LNCaP clone FGC (cell line): ENCODE measurements around the gene TNFAIP3.

Experiments used
- DNase-seq: peaks from one replicate; pipeline ENCODE4 v3.0.0-alpha.2; 2011; ENCODE audit warnings: low read depth
- H3K4me3 ChIP-seq: 2 replicates; pipeline ENCODE4 v1.5.1; 2011; ENCODE audit warnings: mild to moderate bottlenecking, low read depth, low read length, control low read depth
- CTCF ChIP-seq: IDR thresholded peaks from 2 replicates; pipeline ENCODE4 v1.5.1; 2012; ENCODE audit warnings: mild to moderate bottlenecking; ENCODE audit not compliant: control insufficient read depth, insufficient read depth; ENCODE audit errors: extremely low read depth

The TNFAIP3 gene

GRCh38 chr6:137856138-137856898 lies 10.7 kb upstream of the TNFAIP3 start:
- no peak for TF ChIP-seq CTCF
- H3K4me3 ChIP-seq: no peak overlapping the region
- no peak for DNase-seq

- no peak for DNase-seq
- no peak overlapping the region for H3K4me3 ChIP-seq
- no peak for TF ChIP-seq CTCF
Measured at GRCh38 chr6:137859025-137859424, 8.0 kb upstream of the TNFAIP3 start.

GRCh38 chr6:137860394-137861005 lies 6.6 kb upstream of the TNFAIP3 start:
- no peak overlapping the region for H3K4me3 ChIP-seq
- DNase-seq: no peak
- TF ChIP-seq CTCF: no peak

GRCh38 chr6:137861550-137862337 lies 5.3 kb upstream of the TNFAIP3 start:
- no peak for DNase-seq
- no peak for TF ChIP-seq CTCF
- H3K4me3 ChIP-seq: no peak overlapping the region

GRCh38 chr6:137862419-137863090 lies 4.5 kb upstream of the TNFAIP3 start:
- H3K4me3 ChIP-seq: no peak overlapping the region
- no peak for TF ChIP-seq CTCF
- no peak for DNase-seq

GRCh38 chr6:137863091-137863797 lies 3.8 kb upstream of the TNFAIP3 start:
- H3K4me3 ChIP-seq: no peak overlapping the region
- DNase-seq: no peak

More at GRCh38 chr6:137863091-137863797, 3.8 kb upstream of the TNFAIP3 start:
- no peak for TF ChIP-seq CTCF
